OCI-LY7 (cell line): ENCODE results near the gene TMEM269. TPM values are rescaled to one million over a fixed set of nuclear protein-coding genes. Genes with fewer than 3 reads are reported as not detected.

Experiments used
- BruUV-seq: library from RNA; stranded (reverse); fragments of 400-500 nt; replicated peaks from 2 replicates; lab custom pipeline; 2021; lab: Mats Ljungman, UMichigan
- CTCF ChIA-PET: fragments of 300-600 bp; sonication (Branson Sonifier 250); formaldehyde crosslinking; loops from one replicate; lab custom pipeline; 2022; ENCODE audit warnings: antibody characterized with exemption; ENCODE audit not compliant: unreplicated experiment; lab: Charles Lee
- POLR2A ChIA-PET: fragments of 300-600 bp; sonication (Branson Sonifier 250); formaldehyde crosslinking; loops from one replicate; lab custom pipeline; 2022; ENCODE audit warnings: antibody characterized with exemption; lab: Charles Lee
- DNase-seq: peaks from one replicate; pipeline ENCODE4 v3.0.0-alpha.2; 2015; ENCODE audit warnings: low spot score
- H2AFZ ChIP-seq: fragments of 200-600 bp; sonication (generic), shearing (Covaris generic); 2 replicates; pipeline ENCODE4 v1.6.1; 2014; ENCODE audit warnings: mild to moderate bottlenecking, antibody characterized with exemption, low read length, moderate library complexity
- H3K27ac ChIP-seq: fragments of 200-600 bp; sonication (generic); 2 replicates; pipeline ENCODE4 v1.5.1; 2014; ENCODE audit warnings: mixed run types, low read depth, mild to moderate bottlenecking, moderate library complexity, low read length, inconsistent platforms; ENCODE audit not compliant: poor library complexity, severe bottlenecking
- H3K36me3 ChIP-seq: fragments of 200-600 bp; sonication (generic); 2 replicates; pipeline ENCODE4 v1.6.1; 2014; ENCODE audit warnings: mild to moderate bottlenecking, antibody characterized with exemption, low read length, moderate library complexity, mixed read lengths; ENCODE audit not compliant: insufficient read depth
- H3K4me1 ChIP-seq: fragments of 200-600 bp; sonication (generic); 2 replicates; pipeline ENCODE4 v1.5.1; 2014; ENCODE audit warnings: mild to moderate bottlenecking, low read length; ENCODE audit not compliant: insufficient read depth, poor library complexity, severe bottlenecking
- H3K4me2 ChIP-seq: fragments of 200-600 bp; sonication (generic); 2 replicates; pipeline ENCODE4 v1.6.1; 2014; ENCODE audit warnings: mild to moderate bottlenecking, low read length
- H3K4me3 ChIP-seq: fragments of 200-600 bp; sonication (generic); 2 replicates; pipeline ENCODE4 v1.5.1; 2014; ENCODE audit warnings: mild to moderate bottlenecking, low read depth, low read length; ENCODE audit not compliant: poor library complexity, severe bottlenecking
- H3K79me2 ChIP-seq: fragments of 200-600 bp; sonication (generic); 2 replicates; pipeline ENCODE4 v1.6.1; 2016; ENCODE audit warnings: low read depth, mild to moderate bottlenecking, low read length, moderate library complexity, mixed read lengths; ENCODE audit not compliant: insufficient read depth
- H3K9me2 ChIP-seq: fragments of 200-600 bp; sonication (generic); 2 replicates; pipeline ENCODE4 v1.6.1; 2016; ENCODE audit warnings: mild to moderate bottlenecking, low read length, mixed read lengths; ENCODE audit not compliant: insufficient read depth
- H3K9me3 ChIP-seq: fragments of 200-600 bp; sonication (generic); 2 replicates; pipeline ENCODE4 v1.6.1; 2014; ENCODE audit warnings: mild to moderate bottlenecking, mixed run types, low read length, mixed read lengths
- H4K20me1 ChIP-seq: fragments of 200-600 bp; sonication (generic); 2 replicates; pipeline ENCODE4 v1.6.1; 2014; ENCODE audit warnings: mild to moderate bottlenecking, antibody characterized with exemption, low read length, moderate library complexity, mixed read lengths; ENCODE audit not compliant: insufficient read depth
- intact Hi-C: fragments of 100-400 bp; cut with micrococcal nuclease; formaldehyde crosslinking; loops from one replicate; pipeline ENCODE4 v1.10.0; 2022; ENCODE audit not compliant: unreplicated experiment
- total RNA-seq, 2 experiments: library from RNA; depleted of rRNA in 1 of 2; stranded (reverse); fragments of >200 nt in 1 of 2; shearing (Covaris generic) in 1 of 2; gene quantifications; 2 replicates each; pipeline ENCODE4 v1.2.3, GENCODE V29; 2014 to 2022
- TF ChIP-seq, protein P1 (sequence below): fragments of 200-600 bp; sonication (generic); conservative IDR thresholded peaks from 2 replicates; pipeline ENCODE4 v1.5.1; 2014; ENCODE audit warnings: mild to moderate bottlenecking, antibody characterized with exemption, low read length, moderate library complexity, mixed read lengths

The TMEM269 gene
- total RNA-seq, 2 experiments from 2014 or later: 0.16 to 0.46 TPM

DNA sequence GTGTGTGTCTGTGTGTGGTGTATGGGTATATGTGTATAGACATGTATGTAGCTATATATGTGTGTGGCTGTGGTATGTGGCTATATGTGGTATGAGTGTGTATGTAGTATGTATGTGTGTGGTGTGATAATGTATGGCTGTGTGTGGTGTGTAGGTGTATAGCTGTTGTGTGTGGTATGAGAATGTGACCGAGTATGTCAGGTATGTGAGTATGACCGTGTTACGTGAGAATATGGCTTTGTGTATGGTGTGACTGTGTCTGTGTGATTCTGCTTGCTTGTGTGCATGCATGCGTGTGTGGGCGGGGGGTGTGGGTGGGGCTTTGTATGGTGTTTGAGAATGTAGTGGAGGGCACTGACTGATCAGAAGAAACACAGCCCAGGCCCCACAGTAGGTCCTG, 65.2 kb downstream of the TMEM269 start:
- DNase-seq: no peak
- H3K27ac ChIP-seq: peak overlapping the region; percentile 46
- H3K4me3 ChIP-seq: no peak overlapping the region
- peak overlapping the region; percentile 50; the same call in 1 of the 2 replicates for H3K4me2 ChIP-seq
- intact Hi-C loops: no loop called here
- H3K36me3 ChIP-seq: peaks cover 46% of the 10 kb centered on the region
- CTCF ChIA-PET: no interaction called here
- no peaks in the 10 kb centered on the region for H3K9me3 ChIP-seq
- H3K9me2 ChIP-seq: no peaks in the 10 kb centered on the region
- TF ChIP-seq, protein P1, sequence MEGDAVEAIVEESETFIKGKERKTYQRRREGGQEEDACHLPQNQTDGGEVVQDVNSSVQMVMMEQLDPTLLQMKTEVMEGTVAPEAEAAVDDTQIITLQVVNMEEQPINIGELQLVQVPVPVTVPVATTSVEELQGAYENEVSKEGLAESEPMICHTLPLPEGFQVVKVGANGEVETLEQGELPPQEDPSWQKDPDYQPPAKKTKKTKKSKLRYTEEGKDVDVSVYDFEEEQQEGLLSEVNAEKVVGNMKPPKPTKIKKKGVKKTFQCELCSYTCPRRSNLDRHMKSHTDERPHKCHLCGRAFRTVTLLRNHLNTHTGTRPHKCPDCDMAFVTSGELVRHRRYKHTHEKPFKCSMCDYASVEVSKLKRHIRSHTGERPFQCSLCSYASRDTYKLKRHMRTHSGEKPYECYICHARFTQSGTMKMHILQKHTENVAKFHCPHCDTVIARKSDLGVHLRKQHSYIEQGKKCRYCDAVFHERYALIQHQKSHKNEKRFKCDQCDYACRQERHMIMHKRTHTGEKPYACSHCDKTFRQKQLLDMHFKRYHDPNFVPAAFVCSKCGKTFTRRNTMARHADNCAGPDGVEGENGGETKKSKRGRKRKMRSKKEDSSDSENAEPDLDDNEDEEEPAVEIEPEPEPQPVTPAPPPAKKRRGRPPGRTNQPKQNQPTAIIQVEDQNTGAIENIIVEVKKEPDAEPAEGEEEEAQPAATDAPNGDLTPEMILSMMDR: no peak
- POLR2A ChIA-PET: no interaction called here
- peaks cover 66% of the 10 kb centered on the region for H3K4me1 ChIP-seq
- no peaks in the 10 kb centered on the region for H4K20me1 ChIP-seq
- H3K79me2 ChIP-seq: peaks cover 27% of the 10 kb centered on the region
- no TSS peak for BruUV-seq
- H2AFZ ChIP-seq: no peak overlapping the region

Other genes starting within 250 kb of the TMEM269 start
- 74.4 and 95.7 TPM in 2 replicates for gene PPIH, start 126.6 kb upstream of the TMEM269 start, total RNA-seq (2014; rRNA removed; shearing (Covaris generic))
- gene PPIH, start 126.6 kb upstream of the TMEM269 start, total RNA-seq (2022): 81.3 and 100 TPM in 2 replicates
- 750 and 887 TPM in 2 replicates for gene YBX1, start 102.6 kb upstream of the TMEM269 start, total RNA-seq (2014; rRNA removed; shearing (Covaris generic))
- gene YBX1, start 102.6 kb upstream of the TMEM269 start, total RNA-seq (2022): 956 and 965 TPM in 2 replicates
- gene CLDN19, start 44.8 kb upstream of the TMEM269 start, total RNA-seq (2014; rRNA removed; shearing (Covaris generic)): not detected in 2 replicates
- gene CLDN19, start 44.8 kb upstream of the TMEM269 start, total RNA-seq (2022): not detected in 2 replicates
- 39.0 and 43.8 TPM in 2 replicates for gene P3H1, start 18.0 kb upstream of the TMEM269 start, total RNA-seq (2014; rRNA removed; shearing (Covaris generic))
- 44.1 and 45.7 TPM in 2 replicates for gene P3H1, start 18.0 kb upstream of the TMEM269 start, total RNA-seq (2022)
- 2.0 and 3.2 TPM in 2 replicates for gene C1orf50, start 17.7 kb upstream of the TMEM269 start, total RNA-seq (2014; rRNA removed; shearing (Covaris generic))
- 9.7 and 9.9 TPM in 2 replicates for gene C1orf50, start 17.7 kb upstream of the TMEM269 start, total RNA-seq (2022)
- gene ERMAP, start 32.1 kb downstream of the TMEM269 start, total RNA-seq (2014; rRNA removed; shearing (Covaris generic)): 2.3 and 2.7 TPM in 2 replicates
- 5.1 and 5.2 TPM in 2 replicates for gene ERMAP, start 32.1 kb downstream of the TMEM269 start, total RNA-seq (2022)
- gene SVBP, start 32.4 kb downstream of the TMEM269 start, total RNA-seq (2014; rRNA removed; shearing (Covaris generic)): 23.1 and 32.3 TPM in 2 replicates
- gene SVBP, start 32.4 kb downstream of the TMEM269 start, total RNA-seq (2022): 18.9 and 21.0 TPM in 2 replicates
- gene ZNF691, start 61.6 kb downstream of the TMEM269 start, total RNA-seq (2014; rRNA removed; shearing (Covaris generic)): 14.1 and 17.8 TPM in 2 replicates
- gene ZNF691, start 61.6 kb downstream of the TMEM269 start, total RNA-seq (2022): 21.1 and 23.6 TPM in 2 replicates
- gene SLC2A1, start 173.9 kb downstream of the TMEM269 start, total RNA-seq (2014; rRNA removed; shearing (Covaris generic)): 45.7 and 66.6 TPM in 2 replicates
- gene SLC2A1, start 173.9 kb downstream of the TMEM269 start, total RNA-seq (2022): 78.9 and 93.4 TPM in 2 replicates